Suppressor macrophage treated with lipopolysaccharide for 1 hour (primary cell): ENCODE results near the gene FRS3.

ENCODE experiments used
- DNase-seq, 3 donors: peaks; one replicate each; pipeline ENCODE4 v3.0.0-alpha.2; 2020 to 2022

The FRS3 gene

GRCh38 chr6:41768545-41769308 lies 11.0 kb downstream of the FRS3 start:
- DNase-seq: no peak

GRCh38 chr6:41767112-41767833 lies 12.4 kb downstream of the FRS3 start:
- DNase-seq: peak in 2 of 3 donors; percentile 27 to 33

- peak in 1 of 3 donors; percentile 39 for DNase-seq
Measured at GRCh38 chr6:41766043-41766664, 13.5 kb downstream of the FRS3 start.

- DNase-seq: peak in 1 of 3 donors; percentile 33
Measured at GRCh38 chr6:41763470-41763869, 16.2 kb downstream of the FRS3 start.

- no peak for DNase-seq
Measured at GRCh38 chr6:41759905-41760579, 19.7 kb downstream of the FRS3 start.

- no peak for DNase-seq
Measured at GRCh38 chr6:41759106-41759904, 20.4 kb downstream of the FRS3 start.

GRCh38 chr6:41758641-41759035 lies 21.1 kb downstream of the FRS3 start:
- DNase-seq: no peak

GRCh38 chr6:41757931-41758640 lies 21.6 kb downstream of the FRS3 start:
- no peak for DNase-seq

GRCh38 chr6:41757271-41757670 lies 22.4 kb downstream of the FRS3 start:
- no peak for DNase-seq

- DNase-seq: no peak
Measured at GRCh38 chr6:41756354-41756753, 23.3 kb downstream of the FRS3 start.

GRCh38 chr6:41755895-41756294 lies 23.8 kb downstream of the FRS3 start:
- DNase-seq: no peak

GRCh38 chr6:41750374-41750773 lies 29.3 kb downstream of the FRS3 start:
- DNase-seq: no peak

- DNase-seq: peak; percentile 35 to 57 (median 50)
Measured at GRCh38 chr6:41748542-41748941, 31.2 kb downstream of the FRS3 start.

GRCh38 chr6:41748102-41748477 lies 31.6 kb downstream of the FRS3 start:
- no peak for DNase-seq

GRCh38 chr6:41747256-41748101 lies 32.2 kb downstream of the FRS3 start, which contains the start of gene PGC:
PGC (minus strand) TSS chr6:41747397; CDS start chr6:41747334, 63 bp downstream.
- DNase-seq: no peak

GRCh38 chr6:41746107-41746506 lies 33.6 kb downstream of the FRS3 start:
- no peak for DNase-seq

- no peak for DNase-seq
Measured at GRCh38 chr6:41744236-41744787, 35.4 kb downstream of the FRS3 start.

GRCh38 chr6:41743406-41744235 lies 36.1 kb downstream of the FRS3 start:
- no peak for DNase-seq
